Liver (tissue), 9 donors: Measurements from ENCODE around the gene DMRTA2. TPM values are rescaled to one million over a fixed set of nuclear protein-coding genes. Genes with fewer than 3 reads are reported as not detected.

Source experiments
- DNase-seq: peaks from one replicate; pipeline ENCODE4 v3.0.0-alpha.2; 2017; ENCODE audit warnings: low spot score
- H3K27ac ChIP-seq, 2 donors: one replicate each; pipeline ENCODE4 v1.7.0; 2013; ENCODE audit warnings: inconsistent platforms in 2 of 2, low read length in 2 of 2, control low read depth in 1 of 2, low read depth in 1 of 2, mild to moderate bottlenecking in 1 of 2
- H3K27me3 ChIP-seq, 4 donors: one replicate each; pipeline versions ENCODE4 v1.6.1 to v1.7.0; 2013; ENCODE audit warnings: low read length in 3 of 4, inconsistent platforms in 1 of 4, mild to moderate bottlenecking in 1 of 4, moderate library complexity in 1 of 4; ENCODE audit not compliant: control insufficient read depth in 4 of 4, insufficient read depth in 4 of 4
- H3K36me3 ChIP-seq, 4 donors: one replicate each; pipeline versions ENCODE4 v1.6.1 to v1.7.0; 2013; ENCODE audit warnings: low read length in 3 of 4, mild to moderate bottlenecking in 3 of 4, low read depth in 1 of 4, moderate library complexity in 1 of 4; ENCODE audit not compliant: control insufficient read depth in 4 of 4, insufficient read depth in 3 of 4
- H3K4me1 ChIP-seq, 4 donors: one replicate each; pipeline versions ENCODE4 v1.6.1 to v1.7.0; 2013; ENCODE audit warnings: low read length in 3 of 4, mild to moderate bottlenecking in 3 of 4, moderate library complexity in 1 of 4; ENCODE audit not compliant: control insufficient read depth in 4 of 4, insufficient read depth in 4 of 4
- H3K4me3 ChIP-seq, 3 donors: one replicate each; pipeline versions ENCODE4 v1.6.1 to v1.7.0; 2013; ENCODE audit warnings: low read length in 3 of 3, control low read depth in 1 of 3, low read depth in 1 of 3, mild to moderate bottlenecking in 1 of 3
- H3K9ac ChIP-seq, 2 donors: one replicate each; pipeline ENCODE4 v1.7.0; 2013; ENCODE audit warnings: low read length in 2 of 2, mild to moderate bottlenecking in 2 of 2, moderate library complexity in 2 of 2, control low read depth in 1 of 2, low read depth in 1 of 2
- H3K9me3 ChIP-seq, 4 donors: one replicate each; pipeline versions ENCODE4 v1.6.1 to v1.7.0; 2013; ENCODE audit warnings: low read length in 3 of 4; ENCODE audit not compliant: control insufficient read depth in 4 of 4
- CTCF ChIP-seq: fragments of 150-350 bp; IDR thresholded peaks from 2 replicates; pipeline ENCODE4 v1.5.1; 2017; ENCODE audit warnings: improper control_type of control experiment, low read depth, low read length; ENCODE audit not compliant: missing input control
- FOXA1 ChIP-seq: IDR thresholded peaks from 2 replicates; pipeline ENCODE4 v1.6.1; 2016; ENCODE audit warnings: antibody characterized with exemption
- FOXA2 ChIP-seq: IDR thresholded peaks from 2 replicates; pipeline ENCODE4 v1.6.1; 2016; ENCODE audit warnings: antibody characterized with exemption
- GABPA ChIP-seq, 2 donors: IDR thresholded peaks in 1 of 2; conservative IDR thresholded peaks in 1 of 2; 2 replicates each; pipeline ENCODE4 v1.6.1; 2016; ENCODE audit warnings: antibody characterized with exemption in 2 of 2, mild to moderate bottlenecking in 1 of 2, moderate library complexity in 1 of 2
- HNF4A ChIP-seq, 2 donors: conservative IDR thresholded peaks; 2 replicates each; pipeline ENCODE4 v1.6.1; 2016; ENCODE audit warnings: antibody characterized with exemption in 2 of 2, mild to moderate bottlenecking in 2 of 2
- HNF4G ChIP-seq: IDR thresholded peaks from 2 replicates; pipeline ENCODE4 v1.6.1; 2016; ENCODE audit warnings: antibody characterized with exemption
- JUND ChIP-seq, 2 donors: IDR thresholded peaks; 2 replicates each; pipeline ENCODE4 v1.6.1; 2016; ENCODE audit warnings: antibody characterized with exemption in 2 of 2
- NR2F2 ChIP-seq: IDR thresholded peaks from 2 replicates; pipeline ENCODE4 v1.6.1; 2016; ENCODE audit warnings: antibody characterized with exemption
- RAD21 ChIP-seq, 2 donors: IDR thresholded peaks; 2 replicates each; pipeline ENCODE4 v1.6.1; 2016; ENCODE audit warnings: antibody characterized with exemption in 2 of 2, mild to moderate bottlenecking in 2 of 2
- RXRA ChIP-seq, 2 donors: IDR thresholded peaks; 2 replicates each; pipeline ENCODE4 v1.6.1; 2017 to 2018; ENCODE audit warnings: antibody characterized with exemption in 2 of 2, mild to moderate bottlenecking in 1 of 2
- SP1 ChIP-seq: IDR thresholded peaks from 2 replicates; pipeline ENCODE4 v1.6.1; 2018; ENCODE audit warnings: antibody characterized with exemption, mild to moderate bottlenecking
- TAF1 ChIP-seq: conservative IDR thresholded peaks from 2 replicates; pipeline ENCODE4 v1.6.1; 2016; ENCODE audit warnings: antibody characterized with exemption, mild to moderate bottlenecking
- YY1 ChIP-seq: IDR thresholded peaks from 2 replicates; pipeline ENCODE4 v1.6.1; 2016; ENCODE audit warnings: antibody characterized with exemption, mild to moderate bottlenecking
- ZBTB33 ChIP-seq: IDR thresholded peaks from 2 replicates; pipeline ENCODE4 v1.6.1; 2016; ENCODE audit warnings: antibody characterized with exemption
- WGBS: extraction: QIAGEN DNeasy Blood & Tissue Kit; methylation state at CpG from one replicate; pipeline ENCODE4 v1.1.7; 2013; 5-methylcytosine and 5-hydroxymethylcytosine counted together
- polyA plus RNA-seq, 2 donors: library from polyadenylated mRNA; stranded (reverse) in 1 of 2; unstranded in 1 of 2; fragments of 200-250 nt in 1 of 2; fragments of >200 nt in 1 of 2; fragmentation: Nextera tagmentation in 1 of 2; extraction: Ambion mirVana in 1 of 2; gene quantifications; one replicate each; pipeline versions ENCODE4 v1.2.1 to v1.2.3, GENCODE V29; 2013 to 2015
- total RNA-seq, 2 donors: library from RNA; depleted of rRNA; stranded (reverse); fragments of >200 nt; gene quantifications; one replicate each; pipeline ENCODE4 v1.2.3, GENCODE V29; 2014
- TF ChIP-seq, protein P1 (sequence below): IDR thresholded peaks from 2 replicates; pipeline ENCODE4 v1.6.1; 2016; ENCODE audit warnings: antibody characterized with exemption
- TF ChIP-seq, protein P2 (sequence below): IDR thresholded peaks from 2 replicates; pipeline ENCODE4 v1.6.1; 2016; ENCODE audit warnings: antibody characterized with exemption
- donor health status: healthy.
- donor health status: healthy.
- donor health status: healthy.
- donor health status: healthy.
- donor health status: healthy.

DMRTA2 gene
- total and polyA plus RNA-seq, 4 donors: not detected

DNA sequence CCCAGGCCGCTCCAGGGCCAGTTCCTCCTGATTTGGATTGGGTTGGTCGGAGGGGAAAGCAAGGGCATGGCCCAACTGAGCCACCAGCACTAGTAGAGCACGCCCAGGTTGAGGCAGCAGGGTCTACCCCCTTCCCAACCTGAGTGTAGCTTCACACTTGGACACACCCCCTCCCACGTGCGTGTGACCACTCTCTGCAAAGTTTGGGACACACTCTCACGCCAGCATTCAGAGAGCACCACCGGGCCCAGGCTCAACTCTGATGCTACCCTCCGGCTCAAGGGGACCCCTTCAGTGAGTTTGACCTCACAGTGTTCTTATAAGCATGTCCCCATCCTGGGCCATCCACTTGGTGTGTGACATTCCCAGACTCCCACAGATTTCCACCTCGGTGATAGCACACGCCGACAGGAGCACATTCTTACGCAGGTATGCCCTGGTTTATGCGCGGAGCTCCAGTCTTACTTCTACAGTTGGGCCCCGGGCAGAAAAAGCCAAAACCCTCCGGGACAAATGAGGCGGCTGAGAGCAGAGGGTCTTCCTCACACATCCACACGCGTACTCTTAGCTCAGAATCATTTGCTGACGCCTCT lies 3.0 kb upstream of the DMRTA2 start:
- peaks cover 14 to 37% (median 25%) of the 10 kb centered on the region in 4 donors for H3K27me3 ChIP-seq
- TF ChIP-seq ZBTB33: no peak
- TF ChIP-seq GABPA (IDR thresholded peaks at IDR 0.05 in 1 of 2, conservative IDR thresholded peaks at IDR 0.05 in 1 of 2): no peak
- TF ChIP-seq SP1: no peak
- no peak for TF ChIP-seq FOXA2
- no peak for TF ChIP-seq RXRA (IDR thresholded peaks at IDR 0.05)
- no peak for TF ChIP-seq FOXA1
- TF ChIP-seq, protein P1, sequence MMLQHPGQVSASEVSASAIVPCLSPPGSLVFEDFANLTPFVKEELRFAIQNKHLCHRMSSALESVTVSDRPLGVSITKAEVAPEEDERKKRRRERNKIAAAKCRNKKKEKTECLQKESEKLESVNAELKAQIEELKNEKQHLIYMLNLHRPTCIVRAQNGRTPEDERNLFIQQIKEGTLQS: no peak
- TF ChIP-seq YY1: no peak
- no peak for TF ChIP-seq HNF4A (conservative IDR thresholded peaks at IDR 0.05)
- TF ChIP-seq RAD21 (IDR thresholded peaks at IDR 0.05): no peak
- TF ChIP-seq JUND (IDR thresholded peaks at IDR 0.05): no peak
- TF ChIP-seq CTCF: no peak
- TF ChIP-seq NR2F2: no peak
- TF ChIP-seq, protein P2, sequence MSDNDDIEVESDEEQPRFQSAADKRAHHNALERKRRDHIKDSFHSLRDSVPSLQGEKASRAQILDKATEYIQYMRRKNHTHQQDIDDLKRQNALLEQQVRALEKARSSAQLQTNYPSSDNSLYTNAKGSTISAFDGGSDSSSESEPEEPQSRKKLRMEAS: no peak
- TF ChIP-seq TAF1: no peak
- DNase-seq: no peak
- H3K4me3 ChIP-seq: no peak overlapping the region
- H3K27ac ChIP-seq: no peak overlapping the region
- no peak overlapping the region for H3K9ac ChIP-seq
- H3K36me3 ChIP-seq: no peaks in the 10 kb centered on the region
- H3K4me1 ChIP-seq: peaks cover 17 to 38% (median 25%) of the 10 kb centered on the region in 4 donors
- 11% methylated on average over 20 of the region's 20 CpGs for WGBS
- no peaks in the 10 kb centered on the region for H3K9me3 ChIP-seq

DNA sequence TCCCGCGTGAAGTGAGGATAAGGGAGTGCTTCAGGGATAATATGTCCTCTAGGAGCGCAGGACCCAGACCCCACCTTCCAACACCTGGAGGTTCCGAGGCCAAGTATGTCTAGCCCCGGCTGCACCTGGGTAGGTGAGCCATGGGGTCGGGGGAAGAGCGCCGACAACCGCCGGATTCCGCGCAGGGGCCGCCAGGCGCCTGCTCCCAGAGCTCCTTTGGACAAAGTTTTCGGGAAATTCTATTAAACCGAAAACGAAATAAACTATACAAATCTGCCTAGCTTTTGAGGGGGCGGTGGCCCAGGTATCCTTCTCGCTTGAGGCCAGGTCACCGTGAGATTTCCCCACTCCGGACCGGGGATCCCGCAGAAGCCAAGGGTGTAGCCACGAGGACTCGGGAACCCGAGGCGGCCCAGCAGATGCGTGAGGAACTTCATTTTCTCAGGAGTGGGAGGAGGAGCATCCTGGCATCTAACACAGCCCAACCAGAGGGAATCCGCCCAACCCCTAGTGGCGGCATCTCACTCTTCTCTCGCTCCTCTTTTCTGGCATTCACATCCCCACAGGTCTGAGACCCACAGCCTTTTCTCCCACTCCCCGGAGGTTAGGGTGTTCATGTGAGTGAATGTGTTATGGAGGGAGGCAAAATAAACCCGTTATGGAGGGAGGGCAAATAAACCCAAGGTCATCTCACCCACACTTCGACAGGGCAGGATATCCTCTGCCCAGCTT lies 2.3 kb upstream of the DMRTA2 start:
- H3K4me3 ChIP-seq: no peak overlapping the region
- WGBS: 9% methylated on average over 34 of the region's 34 CpGs
- peaks cover 22 to 42% (median 30%) of the 10 kb centered on the region in 4 donors for H3K4me1 ChIP-seq
- H3K9me3 ChIP-seq: no peaks in the 10 kb centered on the region
- no peaks in the 10 kb centered on the region for H3K36me3 ChIP-seq
- DNase-seq: no peak
- peaks cover 15 to 30% (median 23%) of the 10 kb centered on the region in 4 donors for H3K27me3 ChIP-seq
- H3K27ac ChIP-seq: no peak overlapping the region
- no peak overlapping the region for H3K9ac ChIP-seq
- TF ChIP-seq, protein P2: no peak
- no peak for TF ChIP-seq RAD21 (IDR thresholded peaks at IDR 0.05)
- no peak for TF ChIP-seq RXRA (IDR thresholded peaks at IDR 0.05)
- TF ChIP-seq TAF1: no peak
- no peak for TF ChIP-seq HNF4G
- TF ChIP-seq YY1: no peak
- no peak for TF ChIP-seq JUND (IDR thresholded peaks at IDR 0.05)
- TF ChIP-seq CTCF: no peak
- TF ChIP-seq HNF4A (conservative IDR thresholded peaks at IDR 0.05): no peak
- TF ChIP-seq NR2F2: no peak
- TF ChIP-seq ZBTB33: no peak
- no peak for TF ChIP-seq FOXA2
- TF ChIP-seq GABPA (IDR thresholded peaks at IDR 0.05 in 1 of 2, conservative IDR thresholded peaks at IDR 0.05 in 1 of 2): no peak
- TF ChIP-seq, protein P1: no peak
- no peak for TF ChIP-seq FOXA1
